ENCODE measurements around the gene ARSI.

The ARSI gene

DNA sequence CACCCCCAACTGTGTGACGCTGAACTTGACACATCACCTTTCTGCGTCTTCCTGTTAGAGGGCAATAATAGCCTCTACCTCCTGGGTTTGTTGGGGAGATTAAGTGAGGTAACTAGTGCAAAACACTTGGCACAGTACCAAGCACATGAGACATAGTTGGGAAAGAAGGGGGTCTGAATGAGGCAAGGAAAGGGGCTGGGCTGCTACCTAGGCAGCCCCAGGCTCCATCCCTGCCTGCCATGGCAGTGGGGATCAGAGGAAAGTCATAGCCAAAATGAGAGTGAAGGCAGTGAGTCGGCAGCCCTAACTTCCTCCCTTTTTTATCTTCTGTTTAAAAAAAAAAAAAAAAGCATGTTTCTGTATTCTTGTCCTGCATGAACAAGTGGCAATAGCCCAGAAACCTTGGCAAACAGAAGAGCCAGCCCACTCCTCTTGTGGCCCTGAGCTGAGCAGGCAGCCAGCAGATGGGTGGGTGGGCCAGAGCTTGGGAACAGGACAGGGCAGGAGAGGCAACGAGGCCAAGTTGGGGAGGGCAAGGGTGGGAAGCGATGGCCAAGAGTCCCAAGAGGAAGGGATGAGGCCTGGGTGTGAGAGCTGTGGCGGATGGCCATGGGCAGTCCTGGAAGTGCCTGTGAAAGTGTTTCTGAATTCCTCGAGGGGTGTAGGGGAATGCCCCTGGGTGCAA lies 24.5 kb downstream of the ARSI start:
- DNase-seq (ENCODE audit: insufficient read length, low spot score) = no peak
- TF ChIP-seq, protein P1, sequence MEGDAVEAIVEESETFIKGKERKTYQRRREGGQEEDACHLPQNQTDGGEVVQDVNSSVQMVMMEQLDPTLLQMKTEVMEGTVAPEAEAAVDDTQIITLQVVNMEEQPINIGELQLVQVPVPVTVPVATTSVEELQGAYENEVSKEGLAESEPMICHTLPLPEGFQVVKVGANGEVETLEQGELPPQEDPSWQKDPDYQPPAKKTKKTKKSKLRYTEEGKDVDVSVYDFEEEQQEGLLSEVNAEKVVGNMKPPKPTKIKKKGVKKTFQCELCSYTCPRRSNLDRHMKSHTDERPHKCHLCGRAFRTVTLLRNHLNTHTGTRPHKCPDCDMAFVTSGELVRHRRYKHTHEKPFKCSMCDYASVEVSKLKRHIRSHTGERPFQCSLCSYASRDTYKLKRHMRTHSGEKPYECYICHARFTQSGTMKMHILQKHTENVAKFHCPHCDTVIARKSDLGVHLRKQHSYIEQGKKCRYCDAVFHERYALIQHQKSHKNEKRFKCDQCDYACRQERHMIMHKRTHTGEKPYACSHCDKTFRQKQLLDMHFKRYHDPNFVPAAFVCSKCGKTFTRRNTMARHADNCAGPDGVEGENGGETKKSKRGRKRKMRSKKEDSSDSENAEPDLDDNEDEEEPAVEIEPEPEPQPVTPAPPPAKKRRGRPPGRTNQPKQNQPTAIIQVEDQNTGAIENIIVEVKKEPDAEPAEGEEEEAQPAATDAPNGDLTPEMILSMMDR (IDR thresholded peaks at IDR 0.05; ENCODE audit: insufficient read depth, missing control alignments) = no peak
- FAIRE-seq = no peak

DNA sequence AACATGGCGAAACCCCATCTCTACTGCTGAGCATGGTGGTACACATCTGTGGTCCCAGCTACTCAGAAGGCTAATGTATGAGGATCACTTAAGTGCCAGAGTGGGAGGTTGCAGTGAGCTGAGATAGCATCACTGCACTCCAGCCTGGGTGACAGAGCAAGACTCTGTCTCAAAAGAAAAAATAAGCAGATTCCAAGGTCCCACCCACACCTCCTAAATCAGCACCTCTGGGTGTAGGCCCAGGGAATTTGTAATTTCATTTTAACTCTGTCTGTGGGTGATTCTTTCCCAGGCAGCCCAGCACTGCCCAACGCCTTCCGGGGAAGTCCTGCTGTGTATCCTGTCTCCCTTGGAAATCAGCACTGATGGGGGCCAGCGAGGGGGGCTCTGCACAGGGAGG lies 25.7 kb downstream of the ARSI start:
- TF ChIP-seq, protein P1 (IDR thresholded peaks at IDR 0.05; ENCODE audit: insufficient read depth, missing control alignments) = no peak
- no peak for FAIRE-seq
- DNase-seq (ENCODE audit: insufficient read length, low spot score) = no peak

DNA sequence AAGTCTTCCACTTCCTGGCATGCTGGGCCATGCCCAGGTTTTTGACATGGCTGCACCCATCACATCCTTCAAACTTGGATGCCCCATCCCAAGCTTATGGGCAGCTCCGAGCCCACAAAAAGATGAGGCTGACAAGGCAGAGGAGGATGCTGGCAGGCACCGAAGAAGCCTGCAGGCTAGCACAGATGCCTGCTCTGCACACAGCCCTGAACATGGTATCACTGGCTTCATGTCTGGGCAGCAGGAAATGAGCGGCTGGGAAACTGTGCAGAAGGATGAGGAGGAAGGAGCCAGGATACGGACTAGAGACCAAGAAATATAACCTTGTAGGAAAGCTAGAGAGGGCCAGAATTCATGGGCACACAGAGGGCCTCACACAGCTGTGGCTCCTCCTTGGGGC lies 27.9 kb downstream of the ARSI start:
- DNase-seq (ENCODE audit: insufficient read length, low spot score) (no peak), FAIRE-seq (no peak)
- TF ChIP-seq, protein P1 (IDR thresholded peaks at IDR 0.05; ENCODE audit: insufficient read depth, missing control alignments) = no peak

DNA sequence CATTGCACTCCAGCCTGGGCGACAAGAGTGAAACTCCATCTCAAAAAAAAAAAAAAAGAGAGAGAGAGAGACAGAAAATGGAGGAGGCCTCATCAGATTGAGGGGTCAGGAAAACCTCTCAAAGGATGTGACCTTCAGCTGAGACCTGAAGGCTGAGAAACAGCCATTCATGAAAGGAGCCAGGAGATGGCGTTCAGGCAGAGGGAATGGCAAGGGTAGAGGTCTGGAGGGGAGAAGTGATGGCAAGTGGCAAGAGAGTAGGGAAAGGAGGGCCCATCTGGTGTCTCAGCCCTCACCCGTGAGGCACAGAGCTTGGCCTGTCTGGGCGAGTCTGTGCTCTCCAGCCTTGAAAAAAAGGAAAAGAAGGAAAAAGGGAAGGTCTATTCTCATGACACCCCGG lies 30.2 kb downstream of the ARSI start:
- peak; percentile 66 for DNase-seq (ENCODE audit: insufficient read length, low spot score)
- TF ChIP-seq, protein P1 (IDR thresholded peaks at IDR 0.05; ENCODE audit: insufficient read depth, missing control alignments) = peak; percentile 92
- no peak for FAIRE-seq

DNA sequence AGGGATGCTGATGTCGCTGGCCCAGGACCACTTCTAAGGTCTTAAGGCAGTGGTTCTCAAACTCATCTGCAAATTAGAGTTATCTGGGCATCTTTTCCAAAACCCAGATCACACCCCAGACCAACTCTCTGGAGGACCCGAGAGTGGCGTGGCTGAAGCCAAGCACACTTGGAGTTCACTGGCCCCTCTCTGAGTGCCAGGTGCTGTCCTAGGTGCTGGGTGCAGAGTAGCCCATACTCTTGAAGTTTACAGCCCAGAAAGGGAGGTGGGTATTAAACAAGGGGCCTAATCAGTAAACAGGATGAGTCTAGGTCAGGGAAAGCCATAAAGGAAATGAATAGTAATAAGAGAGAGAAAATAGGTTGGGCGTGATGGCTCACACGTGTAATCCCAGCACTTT lies 30.8 kb downstream of the ARSI start:
- FAIRE-seq (no peak), DNase-seq (ENCODE audit: insufficient read length, low spot score) (no peak)
- TF ChIP-seq, protein P1 (IDR thresholded peaks at IDR 0.05; ENCODE audit: insufficient read depth, missing control alignments) = no peak

DNA sequence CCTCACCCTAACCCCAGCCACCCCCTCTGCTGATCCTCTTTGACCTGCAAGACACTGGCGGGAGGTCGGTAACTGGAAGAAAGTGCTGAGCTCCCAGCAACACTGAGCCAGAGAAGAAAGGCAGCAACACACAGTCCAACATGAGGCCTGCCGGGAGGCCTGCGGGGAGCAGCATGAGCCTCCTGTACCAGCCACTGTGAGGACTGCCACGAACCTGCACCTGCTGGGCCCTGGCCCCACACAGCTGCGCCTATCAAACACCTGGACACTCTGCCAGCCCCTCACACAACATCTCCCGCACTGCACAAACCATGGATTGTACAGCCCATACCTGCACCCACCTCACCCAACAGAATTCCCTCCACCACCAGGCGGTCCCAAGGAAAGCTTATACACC lies 31.4 kb downstream of the ARSI start:
- FAIRE-seq (no peak), DNase-seq (ENCODE audit: insufficient read length, low spot score) (no peak)
- TF ChIP-seq, protein P1 (IDR thresholded peaks at IDR 0.05; ENCODE audit: insufficient read depth, missing control alignments) = no peak

DNA sequence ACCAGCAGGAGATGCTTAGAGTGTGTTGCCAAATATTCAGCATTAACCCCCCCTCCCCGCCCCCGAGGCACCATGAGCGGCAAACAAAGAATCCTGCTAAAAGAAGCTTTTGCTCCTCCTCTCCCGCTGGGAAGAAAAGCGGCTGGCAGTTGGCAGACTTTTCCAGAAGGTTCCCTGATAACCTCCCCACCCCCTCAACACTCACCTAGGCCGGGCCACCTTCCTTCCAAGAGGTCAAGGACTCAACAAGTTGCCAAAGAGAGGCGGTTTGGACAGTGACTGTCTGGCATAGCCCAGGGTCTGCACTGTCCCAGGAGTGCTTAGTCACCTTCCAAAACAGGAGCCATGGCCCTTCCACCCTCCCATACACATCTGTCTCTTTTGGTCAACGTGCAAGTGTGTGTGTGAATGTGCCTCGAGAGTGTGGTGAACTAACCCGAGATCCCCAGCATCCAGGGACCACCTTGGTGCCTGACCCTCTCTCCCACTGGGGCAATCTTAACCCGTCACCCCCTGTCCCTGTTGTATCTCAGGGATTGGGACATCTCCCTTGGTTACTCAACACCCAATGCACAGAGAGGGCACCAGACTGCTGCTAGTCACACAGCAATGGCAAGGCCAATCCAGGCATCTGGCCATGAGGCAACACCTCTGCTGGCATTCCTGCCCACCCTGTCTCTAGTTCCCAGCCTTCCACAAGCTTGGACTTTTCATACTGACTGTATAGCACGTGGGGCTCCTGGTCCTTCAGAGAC lies 32.0 kb downstream of the ARSI start:
- TF ChIP-seq, protein P1 (IDR thresholded peaks at IDR 0.05; ENCODE audit: insufficient read depth, missing control alignments) = no peak
- DNase-seq (ENCODE audit: insufficient read length, low spot score) = no peak
- no peak for FAIRE-seq

Measured in D721Med (cell line).